Myometrial cell (primary cell): ENCODE results near the gene COL17A1. TPM values are rescaled to one million over a fixed set of nuclear protein-coding genes. Genes with fewer than 3 reads are reported as not detected.

ENCODE experiments used
- total RNA-seq: library from RNA; depleted of rRNA; stranded (reverse); fragments of >200 nt; gene quantifications from 2 replicates; pipeline ENCODE4 v1.2.3, GENCODE V29; 2015

Gene COL17A1
- not detected in 2 replicates for total RNA-seq

DNA sequence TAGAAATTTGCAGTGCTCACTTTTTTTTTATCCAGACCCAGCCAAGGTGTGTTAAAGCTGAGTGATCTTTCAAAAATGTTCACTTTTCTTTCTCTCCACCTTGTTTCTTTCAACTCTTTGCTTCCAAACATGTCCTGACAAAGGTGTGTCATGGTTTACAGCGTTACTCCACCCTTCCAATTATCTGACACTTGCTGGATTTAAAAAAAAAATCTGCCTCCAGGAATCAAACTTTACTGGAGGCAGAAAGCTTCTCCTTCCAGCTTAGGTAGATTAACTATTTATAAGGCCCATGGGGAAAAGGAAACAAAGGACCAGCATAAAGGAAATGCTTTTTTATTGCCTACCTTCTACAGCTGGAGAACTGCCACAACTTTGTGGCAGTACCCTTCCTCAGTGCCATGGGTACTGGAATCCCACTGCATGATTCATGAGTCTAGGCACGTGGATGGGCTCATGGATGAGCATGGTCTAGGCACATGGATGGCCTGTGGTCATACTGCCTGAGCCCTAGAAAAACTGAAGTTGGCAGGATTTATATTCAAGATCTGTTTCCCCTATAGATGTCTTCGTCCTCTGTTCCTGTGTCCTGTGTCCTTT lies at the start of gene COL17A1:
Gene COL17A1 (minus strand): TSS at position 80 of the 600 bp plus-strand sequence. CDS start 5,207 bp downstream, outside the sequence.

DNA sequence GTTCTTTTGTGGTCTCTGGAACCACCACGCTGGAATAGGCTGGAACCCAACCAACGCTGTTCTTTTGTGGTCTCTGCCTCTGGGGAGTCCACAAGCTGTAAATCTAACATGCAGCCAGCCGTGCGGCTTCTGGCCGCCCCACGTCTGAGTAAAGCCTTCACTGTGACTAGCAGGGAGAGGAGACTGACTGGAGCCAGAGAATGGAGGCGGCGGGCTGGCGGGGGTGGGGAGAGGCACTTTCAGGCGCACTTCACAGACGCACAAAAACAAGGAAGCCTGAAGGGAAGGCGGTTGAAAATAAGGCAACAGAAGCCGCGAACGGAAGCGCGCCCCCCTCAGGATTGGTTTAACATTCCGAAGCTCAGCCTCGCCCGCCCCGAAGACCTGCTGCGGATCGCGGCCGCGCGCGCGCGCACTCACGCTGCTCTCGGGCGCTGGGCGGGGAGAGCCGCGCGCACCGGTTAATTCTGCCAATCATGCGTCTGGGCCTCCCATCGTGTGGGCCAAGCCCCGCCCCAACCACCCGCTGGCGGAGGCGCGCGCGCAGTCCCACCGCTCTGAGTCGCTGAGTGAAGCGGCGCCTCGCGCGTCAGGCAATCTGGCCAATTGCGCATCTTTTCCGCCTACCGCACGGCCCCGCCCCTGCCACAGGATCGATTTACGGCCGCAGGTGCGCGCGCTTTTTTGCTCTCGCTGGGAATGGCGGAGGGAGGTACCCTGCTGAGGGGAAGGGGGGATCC lies 36.0 kb upstream of the COL17A1 start, which contains the start of gene SFR1:
Gene SFR1 (plus strand): TSS at position 687 of the 740 bp plus-strand sequence. CDS start 13 bp downstream, at position 700.

Other genes starting within 250 kb of the COL17A1 start
- gene SH3PXD2A, start 230.3 kb downstream of the COL17A1 start, total RNA-seq, result 13.0 and 16.7 TPM in 2 replicates
- gene STN1, start 167.7 kb downstream of the COL17A1 start, total RNA-seq, result 42.2 and 51.9 TPM in 2 replicates
- 19.3 and 26.8 TPM in 2 replicates for gene SLK, start 118.7 kb downstream of the COL17A1 start, total RNA-seq
- gene SFR1, start 36.3 kb upstream of the COL17A1 start, total RNA-seq, result 11.0 and 12.1 TPM in 2 replicates
- gene CFAP43, start 146.5 kb upstream of the COL17A1 start, total RNA-seq, result under 0.01 TPM in 1 of 2 replicates, not detected in the other
- gene GSTO1, start 169.0 kb upstream of the COL17A1 start, total RNA-seq, result 398 and 454 TPM in 2 replicates
- 7.1 and 11.2 TPM in 2 replicates for gene GSTO2, start 183.3 kb upstream of the COL17A1 start, total RNA-seq